AG04450 (cell line): ENCODE data around the gene KRTAP9-8. TPM values are rescaled to one million over a fixed set of nuclear protein-coding genes. Genes with fewer than 3 reads are reported as not detected.

Experiments
- CTCF ChIA-PET: fragments of 300-600, 350-600 bp; formaldehyde crosslinking; extraction: SDS; loops from one replicate; lab custom pipeline; 2022; ENCODE audit warnings: antibody characterized with exemption, inconsistent platforms; lab: Charles Lee
- POLR2A ChIA-PET: fragments of 350-600 bp; formaldehyde crosslinking; extraction: SDS; loops from one replicate; lab custom pipeline; 2021; ENCODE audit warnings: antibody characterized with exemption, inconsistent platforms; lab: Yijun Ruan, JAX
- DNase-seq: peaks from one replicate; pipeline ENCODE4 v3.0.0-alpha.2; 2011; ENCODE audit warnings: low read depth, low spot score
- H3K27ac ChIP-seq: one replicate; pipeline ENCODE4 v1.5.1; 2012; ENCODE audit warnings: low read depth, low read length, control low read depth
- H3K27me3 ChIP-seq: one replicate; pipeline ENCODE4 v1.6.0; 2012; ENCODE audit warnings: low read length; ENCODE audit not compliant: control insufficient read depth, insufficient read depth
- H3K4me3 ChIP-seq: 2 replicates; pipeline ENCODE4 v1.5.1; 2011; ENCODE audit warnings: mild to moderate bottlenecking, low read depth, low read length, control low read depth
- H3K9me3 ChIP-seq: 2 replicates; pipeline ENCODE4 v1.5.1; 2012; ENCODE audit warnings: low read length; ENCODE audit not compliant: control insufficient read depth, insufficient read depth
- polyA plus RNA-seq: library from polyadenylated mRNA; depleted of rRNA; stranded (reverse); fragments of >200 nt; gene quantifications from 2 replicates; pipeline ENCODE4 v1.2.3, GENCODE V29; 2011; rRNA removed
- small RNA-seq: library from RNA; depleted of rRNA; stranded (forward); fragments of <200 nt; gene quantifications from one replicate; pipeline ENCODE3, GENCODE V24; 2012; ENCODE audit warnings: low read depth; ENCODE audit not compliant: insufficient read length
- TF ChIP-seq, protein P1 (sequence below): IDR thresholded peaks from 2 replicates; pipeline ENCODE4 v1.5.1; 2011; ENCODE audit warnings: low read depth, low read length, control low read depth, inconsistent platforms

Gene KRTAP9-8
- polyA plus RNA-seq, 1 experiment: not detected

DNA sequence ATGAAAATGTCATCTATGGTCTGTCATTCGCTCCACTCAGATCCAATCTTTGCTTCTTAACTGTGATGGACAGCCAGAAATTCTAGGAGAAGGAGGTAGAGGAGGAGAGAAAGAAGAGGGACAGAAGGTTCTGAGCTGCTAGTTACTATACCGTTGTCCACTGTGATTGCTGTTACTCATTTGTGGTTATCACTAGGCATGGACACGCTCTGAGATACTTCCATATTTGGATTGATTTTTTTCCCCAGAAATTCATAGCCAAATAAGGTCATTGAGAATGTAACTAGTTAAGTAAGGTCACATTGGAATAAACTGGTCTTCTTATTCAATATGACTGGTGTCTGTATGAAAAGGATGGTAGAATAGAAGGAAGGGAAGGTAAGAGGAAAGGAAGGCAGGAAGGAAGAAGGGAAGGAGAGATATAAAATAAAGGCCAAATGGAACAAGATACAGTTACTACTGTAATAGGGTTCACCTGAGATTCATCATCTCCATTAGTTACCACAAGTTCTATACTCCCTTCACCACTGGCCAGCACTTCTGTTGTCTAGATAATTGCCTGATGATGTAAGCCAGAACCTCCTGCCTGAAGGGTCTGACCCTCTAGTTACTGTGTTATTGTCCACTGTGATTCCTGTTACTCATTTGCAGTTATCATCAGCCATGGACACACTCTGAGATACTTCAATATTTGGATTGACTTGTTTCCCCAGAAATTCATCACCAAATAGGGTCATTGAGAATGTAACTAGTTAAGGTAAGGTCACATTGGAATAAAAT lies 40.6 kb downstream of the KRTAP9-8 start:
- Histone ChIP-seq H3K27ac (no peak overlapping the region), H3K4me3 (no peak overlapping the region), H3K27me3 (peaks cover 2% of the 10 kb centered on the region), H3K9me3 (no peaks in the 10 kb centered on the region)
- POLR2A ChIA-PET: no interaction called here
- TF ChIP-seq, protein P1, sequence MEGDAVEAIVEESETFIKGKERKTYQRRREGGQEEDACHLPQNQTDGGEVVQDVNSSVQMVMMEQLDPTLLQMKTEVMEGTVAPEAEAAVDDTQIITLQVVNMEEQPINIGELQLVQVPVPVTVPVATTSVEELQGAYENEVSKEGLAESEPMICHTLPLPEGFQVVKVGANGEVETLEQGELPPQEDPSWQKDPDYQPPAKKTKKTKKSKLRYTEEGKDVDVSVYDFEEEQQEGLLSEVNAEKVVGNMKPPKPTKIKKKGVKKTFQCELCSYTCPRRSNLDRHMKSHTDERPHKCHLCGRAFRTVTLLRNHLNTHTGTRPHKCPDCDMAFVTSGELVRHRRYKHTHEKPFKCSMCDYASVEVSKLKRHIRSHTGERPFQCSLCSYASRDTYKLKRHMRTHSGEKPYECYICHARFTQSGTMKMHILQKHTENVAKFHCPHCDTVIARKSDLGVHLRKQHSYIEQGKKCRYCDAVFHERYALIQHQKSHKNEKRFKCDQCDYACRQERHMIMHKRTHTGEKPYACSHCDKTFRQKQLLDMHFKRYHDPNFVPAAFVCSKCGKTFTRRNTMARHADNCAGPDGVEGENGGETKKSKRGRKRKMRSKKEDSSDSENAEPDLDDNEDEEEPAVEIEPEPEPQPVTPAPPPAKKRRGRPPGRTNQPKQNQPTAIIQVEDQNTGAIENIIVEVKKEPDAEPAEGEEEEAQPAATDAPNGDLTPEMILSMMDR: no peak
- DNase-seq: no peak
- CTCF ChIA-PET: no interaction called here

DNA sequence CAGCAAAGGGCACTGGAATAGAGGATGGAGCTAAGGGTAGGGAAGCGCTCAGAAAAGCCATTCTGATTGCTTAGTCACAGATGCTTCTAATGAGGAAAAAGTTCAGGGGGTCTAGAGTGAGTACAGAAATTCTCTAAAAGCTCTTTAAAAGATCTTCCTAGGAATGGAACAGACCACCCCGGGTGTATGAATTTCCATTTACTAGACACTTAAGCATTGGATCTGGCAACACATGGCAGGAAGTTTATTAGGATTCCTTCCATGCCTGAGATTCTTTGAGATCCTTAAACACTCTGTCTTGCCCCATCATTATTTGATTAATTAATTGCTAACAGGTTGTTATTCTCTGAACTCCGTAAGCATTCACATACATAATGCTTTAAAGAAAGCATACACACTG lies 46.2 kb downstream of the KRTAP9-8 start:
- DNase-seq: peak; percentile 10
- POLR2A ChIA-PET: no interaction called here
- Histone ChIP-seq H3K4me3 (no peak overlapping the region), H3K27me3 (no peaks in the 10 kb centered on the region), H3K27ac (no peak overlapping the region), H3K9me3 (no peaks in the 10 kb centered on the region)
- TF ChIP-seq, protein P1: no peak
- CTCF ChIA-PET: no interaction called here

DNA sequence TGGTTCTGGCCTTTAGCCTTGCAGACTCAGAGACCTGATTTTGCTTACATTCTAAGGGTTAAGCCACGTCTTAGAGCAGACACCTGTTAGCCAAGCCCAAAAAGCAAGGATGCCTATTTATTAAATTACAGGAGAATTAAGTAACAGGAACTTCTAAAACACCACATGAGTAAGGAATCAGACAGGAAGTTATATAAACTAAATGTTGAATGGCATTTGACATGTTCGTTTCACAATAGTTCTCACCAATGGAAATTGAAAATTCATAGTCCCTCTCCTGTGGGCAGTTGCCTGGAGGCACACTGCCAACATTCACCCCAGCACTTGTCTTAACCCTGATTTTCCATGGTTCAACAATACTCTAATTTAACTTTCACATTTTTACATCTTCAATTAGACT lies 46.7 kb downstream of the KRTAP9-8 start:
- ChIA-PET CTCF (no interaction called here), POLR2A (no interaction called here)
- Histone ChIP-seq H3K27ac (no peak overlapping the region), H3K27me3 (no peaks in the 10 kb centered on the region), H3K9me3 (no peaks in the 10 kb centered on the region), H3K4me3 (no peak overlapping the region)
- TF ChIP-seq, protein P1: no peak
- no peak for DNase-seq

DNA sequence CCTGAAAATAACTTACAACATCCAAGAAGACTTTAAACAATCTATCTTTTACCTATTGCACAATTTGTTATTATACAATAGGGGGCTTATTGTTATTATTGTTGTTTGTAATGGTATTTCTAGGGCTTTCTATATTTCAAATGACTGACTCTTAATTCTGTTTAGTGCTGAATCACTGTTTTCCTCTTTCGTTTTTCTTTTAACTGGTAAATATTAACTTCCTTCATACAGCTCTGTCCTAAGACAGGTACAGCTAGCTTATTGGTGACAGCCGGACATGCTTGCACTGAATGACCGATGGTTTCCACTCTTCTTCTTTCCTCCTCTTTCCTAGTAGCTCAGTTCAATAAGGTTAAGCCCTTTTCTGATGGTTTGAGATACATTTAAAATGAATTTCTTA lies 49.3 kb downstream of the KRTAP9-8 start:
- no peak overlapping the region for H3K27ac ChIP-seq
- TF ChIP-seq, protein P1: no peak
- H3K9me3 ChIP-seq: no peaks in the 10 kb centered on the region
- no peak for DNase-seq
- ChIA-PET CTCF (no interaction called here), POLR2A (no interaction called here)
- H3K27me3 ChIP-seq: peaks cover 3% of the 10 kb centered on the region
- H3K4me3 ChIP-seq: no peak overlapping the region

Small RNA genes within 50 kb of the gene (small RNA-seq; reads per million reads assigned to genes)
- not detected for gene KRTAP9-10P

Other genes starting within 250 kb of the KRTAP9-8 start
- gene KRTAP3-3, start 243.8 kb upstream of the KRTAP9-8 start, polyA plus RNA-seq: not detected in 2 replicates
- gene KRTAP3-2, start 238.1 kb upstream of the KRTAP9-8 start, polyA plus RNA-seq: not detected in 2 replicates
- gene KRTAP3-1, start 228.9 kb upstream of the KRTAP9-8 start, polyA plus RNA-seq: not detected in 2 replicates
- gene KRTAP1-5, start 210.8 kb upstream of the KRTAP9-8 start, polyA plus RNA-seq: 16.9 and 20.2 TPM in 2 replicates
- not detected in 2 replicates for gene KRTAP1-4, start 207.8 kb upstream of the KRTAP9-8 start, polyA plus RNA-seq
- not detected in 2 replicates for gene KRTAP1-3, start 203.1 kb upstream of the KRTAP9-8 start, polyA plus RNA-seq
- 0.19 and 0.27 TPM in 2 replicates for gene KRTAP1-1, start 196.5 kb upstream of the KRTAP9-8 start, polyA plus RNA-seq
- not detected in 2 replicates for gene KRTAP2-1, start 190.7 kb upstream of the KRTAP9-8 start, polyA plus RNA-seq
- gene KRTAP2-2, start 182.8 kb upstream of the KRTAP9-8 start, polyA plus RNA-seq: not detected in 2 replicates
- gene KRTAP2-3, start 177.9 kb upstream of the KRTAP9-8 start, polyA plus RNA-seq: 1.3 and 2.5 TPM in 2 replicates
- gene KRTAP2-4, start 172.1 kb upstream of the KRTAP9-8 start, polyA plus RNA-seq: not detected in 2 replicates
- gene KRTAP4-7, start 153.8 kb upstream of the KRTAP9-8 start, polyA plus RNA-seq: not detected in 2 replicates
- gene KRTAP4-8, start 139.9 kb upstream of the KRTAP9-8 start, polyA plus RNA-seq: not detected in 2 replicates
- not detected in 2 replicates for gene KRTAP4-16, start 135.8 kb upstream of the KRTAP9-8 start, polyA plus RNA-seq
- not detected in 2 replicates for gene KRTAP4-9, start 132.6 kb upstream of the KRTAP9-8 start, polyA plus RNA-seq
- not detected in 2 replicates for gene KRTAP4-11, start 119.6 kb upstream of the KRTAP9-8 start, polyA plus RNA-seq
- not detected in 2 replicates for gene KRTAP4-12, start 113.8 kb upstream of the KRTAP9-8 start, polyA plus RNA-seq
- not detected in 2 replicates for gene KRTAP4-6, start 97.5 kb upstream of the KRTAP9-8 start, polyA plus RNA-seq
- not detected in 2 replicates for gene KRTAP4-5, start 88.2 kb upstream of the KRTAP9-8 start, polyA plus RNA-seq
- not detected in 2 replicates for gene KRTAP4-4, start 77.3 kb upstream of the KRTAP9-8 start, polyA plus RNA-seq
- not detected in 2 replicates for gene KRTAP4-3, start 69.8 kb upstream of the KRTAP9-8 start, polyA plus RNA-seq
- not detected in 2 replicates for gene KRTAP4-2, start 59.8 kb upstream of the KRTAP9-8 start, polyA plus RNA-seq
- gene KRTAP4-1, start 53.1 kb upstream of the KRTAP9-8 start, polyA plus RNA-seq: not detected in 2 replicates
- not detected in 2 replicates for gene KRTAP9-1, start 48.1 kb upstream of the KRTAP9-8 start, polyA plus RNA-seq
- not detected in 2 replicates for gene KRTAP9-2, start 11.4 kb upstream of the KRTAP9-8 start, polyA plus RNA-seq
- not detected in 2 replicates for gene KRTAP9-3, start 5.5 kb upstream of the KRTAP9-8 start, polyA plus RNA-seq
- gene KRTAP9-4, start 11.7 kb downstream of the KRTAP9-8 start, polyA plus RNA-seq: not detected in 2 replicates
- gene KRTAP9-9, start 17.4 kb downstream of the KRTAP9-8 start, polyA plus RNA-seq: not detected in 2 replicates
- gene KRTAP9-6, start 27.4 kb downstream of the KRTAP9-8 start, polyA plus RNA-seq: not detected in 2 replicates
- gene KRTAP9-7, start 37.7 kb downstream of the KRTAP9-8 start, polyA plus RNA-seq: not detected in 2 replicates
- gene KRTAP29-1, start 64.9 kb downstream of the KRTAP9-8 start, polyA plus RNA-seq: not detected in 2 replicates
- gene KRTAP16-1, start 71.3 kb downstream of the KRTAP9-8 start, polyA plus RNA-seq: not detected in 2 replicates
- gene KRTAP17-1, start 77.7 kb downstream of the KRTAP9-8 start, polyA plus RNA-seq: not detected in 2 replicates
- gene KRT33A, start 112.8 kb downstream of the KRTAP9-8 start, polyA plus RNA-seq: not detected in 2 replicates
- gene KRT33B, start 131.8 kb downstream of the KRTAP9-8 start, polyA plus RNA-seq: 0.07 TPM in 1 of 2 replicates, not detected in the other
- gene KRT34, start 144.3 kb downstream of the KRTAP9-8 start, polyA plus RNA-seq: 0.27 and 0.29 TPM in 2 replicates
- gene KRT31, start 159.6 kb downstream of the KRTAP9-8 start, polyA plus RNA-seq: not detected in 2 replicates
- not detected in 2 replicates for gene KRT37, start 186.6 kb downstream of the KRTAP9-8 start, polyA plus RNA-seq
- gene KRT38, start 203.0 kb downstream of the KRTAP9-8 start, polyA plus RNA-seq: 0.11 and 0.17 TPM in 2 replicates
- gene KRT32, start 229.4 kb downstream of the KRTAP9-8 start, polyA plus RNA-seq: 0.09 and 0.14 TPM in 2 replicates
- not detected in 2 replicates for gene KRT35, start 243.2 kb downstream of the KRTAP9-8 start, polyA plus RNA-seq